Activated B cell treated with CpG ODN at 0.5 μM for 24 hours (primary cell): ENCODE results near the gene POLR1G. TPM values are rescaled to one million over a fixed set of nuclear protein-coding genes. Genes with fewer than 3 reads are reported as not detected.
A peak's percentile ranks its signal among the peaks of the same experiment; 100 is the strongest.
"Not testable (repeated sequence)": the region's sequence is repeated elsewhere in the genome, so short reads cannot be mapped to it uniquely, and the experiment has no call there.

Experiments used
- ATAC-seq: fragments of 200-7000 bp; cut with Tn5 transposase; one replicate; pipeline ENCODE4 v1.10.0; 2021; ENCODE audit warnings: low read depth, mild to moderate bottlenecking, moderate library complexity
- CTCF ChIA-PET: fragments of 350-600 bp; sonication (Branson Sonifier 250); formaldehyde crosslinking; loops from one replicate; lab custom pipeline; 2021; ENCODE audit warnings: antibody characterized with exemption; lab: Charles Lee
- POLR2A ChIA-PET: fragments of 350-600 bp; sonication (Branson Sonifier 250); formaldehyde crosslinking; loops from one replicate; lab custom pipeline; 2021; ENCODE audit warnings: antibody characterized with exemption; lab: Charles Lee
- DNase-seq: peaks from one replicate; pipeline ENCODE4 v3.0.0; 2022
- H3K27ac Mint-ChIP-seq: one replicate; pipeline ENCODE4 v1.8.0; 2020; ENCODE audit warnings: mixed read lengths
- H3K27me3 Mint-ChIP-seq: one replicate; pipeline ENCODE4 v1.8.0; 2021; ENCODE audit warnings: mixed read lengths
- H3K36me3 Mint-ChIP-seq: one replicate; pipeline ENCODE4 v1.8.0; 2021; ENCODE audit warnings: low read depth, mixed read lengths
- H3K4me1 Mint-ChIP-seq: one replicate; pipeline ENCODE4 v1.8.0; 2021; ENCODE audit warnings: mixed read lengths
- H3K4me3 Mint-ChIP-seq: one replicate; pipeline ENCODE4 v1.8.0; 2020; ENCODE audit warnings: mild to moderate bottlenecking, mixed read lengths
- H3K9me3 Mint-ChIP-seq: one replicate; pipeline ENCODE4 v1.8.0; 2020; ENCODE audit warnings: mixed read lengths
- CTCF ChIP-seq: fragments of 200-600 bp; IDR thresholded peaks from one replicate; pipeline ENCODE4 v1.8.0; 2022; ENCODE audit warnings: antibody characterized with exemption, mild to moderate bottlenecking
- intact Hi-C: fragments of 100-400 bp; cut with micrococcal nuclease; formaldehyde crosslinking; loops from one replicate; pipeline ENCODE4 v1.15.1; 2024
- total RNA-seq: library from RNA; stranded (reverse); gene quantifications from 2 replicates; pipeline ENCODE4 v1.2.3, GENCODE V29; 2022

POLR1G gene
- total RNA-seq, 1 donor from 2014 or later: 6.7 TPM

- CTCF ChIA-PET: interaction anchor here (0.9 kb wide), 1 partner anchor 73 kb away, joined by 4 read pairs; no protein-coding TSS in a partner anchor
- no peak for TF ChIP-seq CTCF
- POLR2A ChIA-PET: interaction anchor here (1.2 to 2.6 kb wide), 2 partner anchors 9 to 12 kb away, joined by 3 to 9 read pairs; no protein-coding TSS in a partner anchor
- Mint-ChIP-seq H3K4me3 (peak overlapping the region; percentile 96), H3K9me3 (no peaks in the 10 kb centered on the region), H3K4me1 (peaks cover 43% of the 10 kb centered on the region), H3K27me3 (peaks cover 12% of the 10 kb centered on the region), H3K36me3 (peaks cover 16% of the 10 kb centered on the region), H3K27ac (peak overlapping the region; percentile 95)
- no peak for ATAC-seq
- intact Hi-C loops: loop anchor here (5.0 to 10.0 kb wide), 4 partner anchors 152 to 458 kb away; partner anchors contain the start of genes CLPTM1, FOXA3, MARK4 and SYMPK
- no peak for DNase-seq
Observed at GRCh38 chr19:45407091-45407375, 589 bp downstream of the POLR1G start.

GRCh38 chr19:45407585-45407984 lies 1.1 kb downstream of the POLR1G start:
- H3K27ac Mint-ChIP-seq, ATAC-seq, DNase-seq, H3K9me3 Mint-ChIP-seq: not testable (repeated sequence)
- H3K27me3 Mint-ChIP-seq: peaks cover 12% of the 10 kb centered on the region
- ChIA-PET CTCF (interaction anchor here (0.9 kb wide), 2 partner anchors 32 to 73 kb away, joined by 4 read pairs; no protein-coding TSS in a partner anchor), POLR2A (interaction anchor here (1.2 to 2.6 kb wide), 2 partner anchors 8 to 12 kb away, joined by 3 to 9 read pairs; no protein-coding TSS in a partner anchor)
- peak overlapping the region; percentile 35 for H3K4me3 Mint-ChIP-seq
- peaks cover 20% of the 10 kb centered on the region for H3K36me3 Mint-ChIP-seq
- intact Hi-C loops: loop anchor here (5.0 to 10.0 kb wide), 4 partner anchors 153 to 457 kb away; partner anchors contain the start of genes CLPTM1, FOXA3, MARK4 and SYMPK
- H3K4me1 Mint-ChIP-seq: peaks cover 43% of the 10 kb centered on the region

GRCh38 chr19:45408121-45408520 lies 1.7 kb downstream of the POLR1G start:
- ChIA-PET POLR2A (interaction anchor here (1.2 to 2.6 kb wide), 2 partner anchors 8 to 11 kb away, joined by 3 to 9 read pairs; no protein-coding TSS in a partner anchor), CTCF (interaction anchor here (0.9 kb wide), 1 partner anchor 31 kb away, joined by 4 read pairs; no protein-coding TSS in a partner anchor)
- no peak for DNase-seq
- intact Hi-C loops: loop anchor here (5.0 to 10.0 kb wide), 4 partner anchors 153 to 457 kb away; partner anchors contain the start of genes CLPTM1, FOXA3, MARK4 and SYMPK
- peaks cover 23% of the 10 kb centered on the region for H3K36me3 Mint-ChIP-seq
- no peak for ATAC-seq
- peaks cover 43% of the 10 kb centered on the region for H3K4me1 Mint-ChIP-seq
- no peak for TF ChIP-seq CTCF
- H3K9me3 Mint-ChIP-seq: no peaks in the 10 kb centered on the region
- H3K27me3 Mint-ChIP-seq: peaks cover 10% of the 10 kb centered on the region
- H3K27ac Mint-ChIP-seq: no peak overlapping the region
- H3K4me3 Mint-ChIP-seq: peak overlapping the region; percentile 44

- Mint-ChIP-seq H3K9me3 (no peaks in the 10 kb centered on the region), H3K4me3 (no peak overlapping the region), H3K27me3 (peaks cover 3% of the 10 kb centered on the region), H3K4me1 (peaks cover 42% of the 10 kb centered on the region), H3K36me3 (peaks cover 31% of the 10 kb centered on the region), H3K27ac (no peak overlapping the region)
- CTCF ChIA-PET: interaction anchor here (1.0 kb wide), 1 partner anchor 31 kb away, joined by 4 read pairs; no protein-coding TSS in a partner anchor
- TF ChIP-seq CTCF: no peak
- ATAC-seq (no peak), DNase-seq (no peak)
- intact Hi-C loops: loop anchor here (5.0 to 10.0 kb wide), 4 partner anchors 154 to 456 kb away; partner anchors contain the start of genes CLPTM1, FOXA3, MARK4 and SYMPK
- POLR2A ChIA-PET: interaction anchor here (0.6 kb wide), 1 partner anchor 18 kb away, joined by 3 read pairs; no protein-coding TSS in a partner anchor
Observed at GRCh38 chr19:45408830-45409556, 2.5 kb downstream of the POLR1G start.

GRCh38 chr19:45409557-45409920 lies 3.1 kb downstream of the POLR1G start:
- Mint-ChIP-seq H3K9me3 (no peaks in the 10 kb centered on the region), H3K4me3 (no peak overlapping the region), H3K36me3 (peaks cover 37% of the 10 kb centered on the region), H3K27ac (no peak overlapping the region), H3K27me3 (peaks cover 1% of the 10 kb centered on the region), H3K4me1 (peaks cover 37% of the 10 kb centered on the region)
- POLR2A ChIA-PET: interaction anchor here (0.6 to 1.1 kb wide), 2 partner anchors 17 to 69 kb away, joined by 3 to 4 read pairs; no protein-coding TSS in a partner anchor
- TF ChIP-seq CTCF: no peak
- intact Hi-C loops: loop anchor here (5.0 to 10.0 kb wide), 4 partner anchors 155 to 455 kb away; partner anchors contain the start of genes CLPTM1, FOXA3, MARK4 and SYMPK
- DNase-seq (no peak), ATAC-seq (no peak)
- CTCF ChIA-PET: interaction anchor here (1.0 kb wide), 1 partner anchor 30 kb away, joined by 4 read pairs; no protein-coding TSS in a partner anchor

- intact Hi-C loops, H3K4me3 Mint-ChIP-seq, H3K27ac Mint-ChIP-seq, H3K27me3 Mint-ChIP-seq, CTCF ChIA-PET, ATAC-seq, DNase-seq, H3K9me3 Mint-ChIP-seq: not testable (repeated sequence)
- peaks cover 29% of the 10 kb centered on the region for H3K4me1 Mint-ChIP-seq
- POLR2A ChIA-PET: interaction anchor here (1.1 to 1.3 kb wide), 2 partner anchors 68 to 75 kb away, joined by 3 to 4 read pairs; no protein-coding TSS in a partner anchor
- H3K36me3 Mint-ChIP-seq: peaks cover 41% of the 10 kb centered on the region
Observed at GRCh38 chr19:45410330-45410729, 3.9 kb downstream of the POLR1G start.
